Endodermal cell (in vitro differentiated cells): ENCODE data around the gene TUBGCP3. TPM values are rescaled to one million over a fixed set of nuclear protein-coding genes. Genes with fewer than 3 reads are reported as not detected.
A peak's percentile ranks its signal among the peaks of the same experiment; 100 is the strongest.

Experiments
- DNase-seq: peaks from one replicate; pipeline ENCODE4 v3.0.0-alpha.2; 2017
- H3K27ac ChIP-seq: 2 replicates; pipeline ENCODE4 v1.5.1; 2013; ENCODE audit warnings: mild to moderate bottlenecking, low read depth, low read length, moderate library complexity
- H3K27me3 ChIP-seq: 2 replicates; pipeline ENCODE4 v1.6.1; 2013; ENCODE audit warnings: mild to moderate bottlenecking, low read length, moderate library complexity; ENCODE audit not compliant: insufficient read depth, control insufficient read depth, poor library complexity, severe bottlenecking
- H3K36me3 ChIP-seq: 2 replicates; pipeline ENCODE4 v1.7.0; 2013; ENCODE audit warnings: mild to moderate bottlenecking, low read length, moderate library complexity; ENCODE audit not compliant: control insufficient read depth, insufficient read depth
- H3K4me1 ChIP-seq: one replicate; pipeline ENCODE4 v1.7.0; 2013; ENCODE audit warnings: low read length; ENCODE audit not compliant: control insufficient read depth, insufficient read depth
- H3K4me3 ChIP-seq: 2 replicates; pipeline ENCODE4 v1.5.1; 2013; ENCODE audit warnings: mild to moderate bottlenecking, low read length, moderate library complexity
- H3K9ac ChIP-seq: 2 replicates; pipeline ENCODE4 v1.6.1; 2013; ENCODE audit warnings: mild to moderate bottlenecking, low read length, moderate library complexity; ENCODE audit not compliant: poor library complexity, severe bottlenecking; ENCODE audit errors: extremely low read depth
- H3K9me3 ChIP-seq: 2 replicates; pipeline ENCODE4 v1.6.1; 2013; ENCODE audit warnings: mild to moderate bottlenecking, low read length, moderate library complexity; ENCODE audit not compliant: control insufficient read depth
- H3K27ac Mint-ChIP-seq: 2 replicates; pipeline ENCODE4 v1.8.0; 2020; ENCODE audit warnings: mixed read lengths
- H3K27me3 Mint-ChIP-seq: 2 replicates; pipeline ENCODE4 v1.8.0; 2021; ENCODE audit warnings: mild to moderate bottlenecking, mixed read lengths; ENCODE audit not compliant: insufficient read depth
- H3K36me3 Mint-ChIP-seq: 2 replicates; pipeline ENCODE4 v1.8.0; 2020; ENCODE audit warnings: low read depth, mixed read lengths
- H3K4me1 Mint-ChIP-seq: 2 replicates; pipeline ENCODE4 v1.8.0; 2020; ENCODE audit warnings: mixed read lengths
- H3K4me3 Mint-ChIP-seq: 2 replicates; pipeline ENCODE4 v1.8.0; 2020; ENCODE audit warnings: mild to moderate bottlenecking, moderate library complexity, mixed read lengths
- H3K9me3 Mint-ChIP-seq: 2 replicates; pipeline ENCODE4 v1.8.0; 2020; ENCODE audit warnings: mild to moderate bottlenecking, mixed read lengths
- WGBS, 2 experiments: methylation state at CpG; one replicate each; pipeline versions ENCODE4 v1.1.5 to v1.1.7; 2013; ENCODE audit warnings: missing lambda C conversion rate in 2 of 2, mixed read lengths in 1 of 2; ENCODE audit not compliant: insufficient coverage in 1 of 2, insufficient read length in 1 of 2; 5-methylcytosine and 5-hydroxymethylcytosine counted together
- total RNA-seq, 2 donors: library from RNA; stranded (reverse); fragmentation: NEBNext Ultra II Directional in 1 of 2; extraction: Animal tissue kit (Norgen Biotek cat#: 25700) in 1 of 2; gene quantifications; 2 replicates in 1 of 2; 3 replicates in 1 of 2; pipeline ENCODE4 v1.2.1, GENCODE V29; 2021
- TF ChIP-seq, protein P1 (sequence below): fragments of 200-600 bp; sonication (generic); conservative IDR thresholded peaks from 2 replicates; pipeline ENCODE4 v1.5.0; 2021; ENCODE audit warnings: antibody characterized with exemption, mild to moderate bottlenecking

The TUBGCP3 gene
- total RNA-seq, 2 donors from 2014 or later = 34.7 to 55.3 TPM

DNA sequence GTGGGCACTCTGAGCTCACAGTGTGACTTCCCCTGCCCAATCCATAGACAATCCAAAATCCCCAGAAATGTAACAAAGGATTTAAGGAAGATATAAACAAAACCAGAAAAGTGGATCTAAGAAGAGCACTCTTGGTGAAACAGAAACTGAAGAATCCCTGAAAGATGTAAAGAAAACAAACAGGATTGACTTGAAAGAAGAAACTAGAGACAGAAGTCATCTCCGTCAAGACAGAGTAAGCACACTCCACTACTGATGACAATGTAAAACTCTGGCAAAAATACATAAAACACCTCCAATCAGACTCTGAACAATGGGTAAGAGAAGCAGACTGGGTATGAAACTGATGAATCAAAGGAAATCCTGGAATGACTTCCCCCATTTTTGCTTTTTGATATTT lies 13.5 kb downstream of the TUBGCP3 start:
- Mint-ChIP-seq H3K27ac (peak overlapping the region; percentile 41), H3K4me3 (no peak overlapping the region), H3K4me1 (peaks cover 13% of the 10 kb centered on the region), H3K9me3 (peaks cover 16% of the 10 kb centered on the region), H3K27me3 (no peaks in the 10 kb centered on the region), H3K36me3 (peaks cover 11% of the 10 kb centered on the region)
- DNase-seq = no peak
- Histone ChIP-seq H3K4me1 (no peaks in the 10 kb centered on the region), H3K27ac (no peak overlapping the region), H3K9ac (no peak overlapping the region), H3K27me3 (no peaks in the 10 kb centered on the region), H3K9me3 (no peaks in the 10 kb centered on the region), H3K4me3 (no peak overlapping the region), H3K36me3 (no peaks in the 10 kb centered on the region)
- TF ChIP-seq, protein P1, sequence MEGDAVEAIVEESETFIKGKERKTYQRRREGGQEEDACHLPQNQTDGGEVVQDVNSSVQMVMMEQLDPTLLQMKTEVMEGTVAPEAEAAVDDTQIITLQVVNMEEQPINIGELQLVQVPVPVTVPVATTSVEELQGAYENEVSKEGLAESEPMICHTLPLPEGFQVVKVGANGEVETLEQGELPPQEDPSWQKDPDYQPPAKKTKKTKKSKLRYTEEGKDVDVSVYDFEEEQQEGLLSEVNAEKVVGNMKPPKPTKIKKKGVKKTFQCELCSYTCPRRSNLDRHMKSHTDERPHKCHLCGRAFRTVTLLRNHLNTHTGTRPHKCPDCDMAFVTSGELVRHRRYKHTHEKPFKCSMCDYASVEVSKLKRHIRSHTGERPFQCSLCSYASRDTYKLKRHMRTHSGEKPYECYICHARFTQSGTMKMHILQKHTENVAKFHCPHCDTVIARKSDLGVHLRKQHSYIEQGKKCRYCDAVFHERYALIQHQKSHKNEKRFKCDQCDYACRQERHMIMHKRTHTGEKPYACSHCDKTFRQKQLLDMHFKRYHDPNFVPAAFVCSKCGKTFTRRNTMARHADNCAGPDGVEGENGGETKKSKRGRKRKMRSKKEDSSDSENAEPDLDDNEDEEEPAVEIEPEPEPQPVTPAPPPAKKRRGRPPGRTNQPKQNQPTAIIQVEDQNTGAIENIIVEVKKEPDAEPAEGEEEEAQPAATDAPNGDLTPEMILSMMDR = no peak
- WGBS, 2 experiments = 100% methylated on average over 1 of the region's 1 CpG; no CpG with 5 or more reads in 1 of the 2 experiments

DNA sequence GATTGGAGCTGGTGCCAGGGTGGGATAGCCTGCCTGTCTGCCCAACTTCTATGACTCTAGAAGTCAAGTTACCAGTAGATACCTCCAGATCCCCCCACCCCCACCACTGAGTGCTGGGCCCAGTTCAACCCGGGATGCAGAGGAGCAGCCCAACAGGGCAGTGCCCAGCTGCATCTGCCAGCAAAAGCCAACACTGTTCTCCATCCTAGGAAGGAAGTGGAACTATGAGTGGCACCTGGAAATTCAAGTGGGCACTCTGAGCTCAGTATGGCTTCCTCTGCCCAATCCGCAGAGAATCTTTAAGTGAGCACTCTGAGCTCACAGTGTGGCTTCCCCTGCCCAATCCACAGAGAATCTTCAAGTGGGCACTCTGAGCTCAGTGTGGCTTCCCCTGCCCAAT lies 14.2 kb downstream of the TUBGCP3 start:
- H3K4me1 Mint-ChIP-seq = peaks cover 13% of the 10 kb centered on the region
- Histone ChIP-seq H3K4me3 (no peak overlapping the region), H3K9ac (no peak overlapping the region), H3K27me3 (no peaks in the 10 kb centered on the region), H3K27ac (no peak overlapping the region), H3K4me1 (no peaks in the 10 kb centered on the region), H3K36me3 (peaks cover 7% of the 10 kb centered on the region), H3K9me3 (no peaks in the 10 kb centered on the region)
- DNase-seq = no peak
- H3K27ac Mint-ChIP-seq = no peak overlapping the region
- no peak overlapping the region for H3K4me3 Mint-ChIP-seq
- H3K36me3 Mint-ChIP-seq = peaks cover 12% of the 10 kb centered on the region
- H3K9me3 Mint-ChIP-seq = peaks cover 12% of the 10 kb centered on the region
- TF ChIP-seq, protein P1 = no peak
- WGBS, 2 experiments = 95 to 100% methylated on average over 1 to 2 of the region's 2 CpGs
- H3K27me3 Mint-ChIP-seq = no peaks in the 10 kb centered on the region

DNA sequence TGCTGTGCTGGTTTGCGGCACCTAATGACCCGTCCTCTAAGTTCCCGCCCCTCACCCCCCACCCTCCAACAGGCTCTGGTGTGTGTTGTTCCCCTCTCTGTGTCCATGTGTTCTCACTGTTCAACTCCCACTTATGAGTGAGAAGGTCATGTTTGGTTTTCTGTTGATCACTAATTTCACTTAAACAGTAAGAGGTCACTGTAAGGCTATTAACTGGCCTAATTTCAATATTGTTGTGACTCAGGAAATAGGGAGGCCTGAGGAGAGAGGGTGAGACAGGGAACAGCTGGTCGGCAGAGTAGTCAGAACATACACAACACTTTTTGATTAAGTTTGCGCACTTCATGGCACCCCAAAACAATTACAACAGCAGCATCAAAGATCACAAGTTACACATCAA lies 15.6 kb downstream of the TUBGCP3 start:
- Histone ChIP-seq H3K4me3 (no peak overlapping the region), H3K27ac (no peak overlapping the region), H3K36me3 (peaks cover 20% of the 10 kb centered on the region), H3K9ac (no peak overlapping the region), H3K27me3 (no peaks in the 10 kb centered on the region), H3K4me1 (no peaks in the 10 kb centered on the region), H3K9me3 (no peaks in the 10 kb centered on the region)
- Mint-ChIP-seq H3K27ac (peak overlapping the region; percentile 24), H3K27me3 (no peaks in the 10 kb centered on the region), H3K36me3 (peaks cover 10% of the 10 kb centered on the region), H3K4me1 (peaks cover 13% of the 10 kb centered on the region), H3K4me3 (no peak overlapping the region), H3K9me3 (peaks cover 5% of the 10 kb centered on the region)
- TF ChIP-seq, protein P1 = no peak
- WGBS, 2 experiments = 96 to 100% methylated on average over 1 to 3 of the region's 5 CpGs
- no peak for DNase-seq
